ENCODE results near the gene SLC26A11.

DNA sequence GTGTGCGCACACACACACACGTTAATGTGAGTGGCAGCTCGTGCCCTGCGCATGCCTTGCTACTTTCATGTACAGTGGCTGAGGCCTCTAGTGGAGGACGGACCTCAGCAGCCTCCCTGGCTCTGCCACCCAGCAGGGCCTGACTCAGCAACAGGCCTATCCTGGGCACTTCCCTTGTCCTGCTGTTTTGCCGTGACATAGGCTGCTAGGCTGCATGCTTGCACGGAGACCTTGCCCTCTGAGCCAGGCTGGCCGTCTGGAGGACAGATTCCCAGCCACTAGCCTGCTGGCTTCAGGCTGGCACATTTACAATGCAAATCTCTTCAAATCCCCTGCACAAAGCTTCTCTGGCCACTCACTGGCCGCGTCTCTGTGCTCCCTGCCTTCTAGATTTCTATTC, 49.9 kb downstream of the SLC26A11 start:
- TF ChIP-seq, protein P1, sequence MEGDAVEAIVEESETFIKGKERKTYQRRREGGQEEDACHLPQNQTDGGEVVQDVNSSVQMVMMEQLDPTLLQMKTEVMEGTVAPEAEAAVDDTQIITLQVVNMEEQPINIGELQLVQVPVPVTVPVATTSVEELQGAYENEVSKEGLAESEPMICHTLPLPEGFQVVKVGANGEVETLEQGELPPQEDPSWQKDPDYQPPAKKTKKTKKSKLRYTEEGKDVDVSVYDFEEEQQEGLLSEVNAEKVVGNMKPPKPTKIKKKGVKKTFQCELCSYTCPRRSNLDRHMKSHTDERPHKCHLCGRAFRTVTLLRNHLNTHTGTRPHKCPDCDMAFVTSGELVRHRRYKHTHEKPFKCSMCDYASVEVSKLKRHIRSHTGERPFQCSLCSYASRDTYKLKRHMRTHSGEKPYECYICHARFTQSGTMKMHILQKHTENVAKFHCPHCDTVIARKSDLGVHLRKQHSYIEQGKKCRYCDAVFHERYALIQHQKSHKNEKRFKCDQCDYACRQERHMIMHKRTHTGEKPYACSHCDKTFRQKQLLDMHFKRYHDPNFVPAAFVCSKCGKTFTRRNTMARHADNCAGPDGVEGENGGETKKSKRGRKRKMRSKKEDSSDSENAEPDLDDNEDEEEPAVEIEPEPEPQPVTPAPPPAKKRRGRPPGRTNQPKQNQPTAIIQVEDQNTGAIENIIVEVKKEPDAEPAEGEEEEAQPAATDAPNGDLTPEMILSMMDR (IDR thresholded peaks at IDR 0.05): no peak
- peak in 1 of 2 donors; percentile 19 for TF ChIP-seq POLR2A (IDR thresholded peaks at IDR 0.05)
